Body of pancreas (tissue), 4 donors: ENCODE data around the gene TOGARAM2. TPM values are rescaled to one million over a fixed set of nuclear protein-coding genes. Genes with fewer than 3 reads are reported as not detected.

Source experiments
- ATAC-seq: fragments of 150-250 bp; one replicate; pipeline ENCODE4 v1.9.1; 2016
- DNase-seq, 4 donors: peaks; one replicate each; pipeline ENCODE4 v3.0.0-alpha.2; 2019
- H3K27ac ChIP-seq, 4 donors: fragments of 200-600 bp; sonication (generic); 1 replicate in 3 of 4; 2 replicates in 1 of 4; pipeline versions ENCODE4 v1.5.1 to v1.6.1; 2016 to 2019; ENCODE audit warnings: mild to moderate bottlenecking in 1 of 4, mixed read lengths in 1 of 4, moderate library complexity in 1 of 4
- H3K27me3 ChIP-seq, 2 donors: fragments of 200-600 bp; sonication (generic); one replicate each; pipeline ENCODE4 v1.6.0; 2016; ENCODE audit warnings: mild to moderate bottlenecking in 1 of 2
- H3K36me3 ChIP-seq, 2 donors: fragments of 200-600 bp; sonication (generic); replicated peaks in 1 of 2; 2 replicates each; pipeline ENCODE4 v1.5.1; 2016; ENCODE audit warnings: low read depth in 2 of 2; ENCODE audit not compliant: insufficient read depth in 1 of 2
- H3K4me1 ChIP-seq: fragments of 200-600 bp; sonication (generic); one replicate; pipeline ENCODE4 v1.6.0; 2016
- H3K4me3 ChIP-seq, 2 donors: fragments of 200-600 bp; sonication (generic); 1 replicate in 1 of 2; 2 replicates in 1 of 2; pipeline ENCODE4 v1.5.1; 2016 to 2019
- H3K9me3 ChIP-seq, 3 donors: fragments of 200-600 bp; sonication (generic); 1 replicate in 2 of 3; 2 replicates in 1 of 3; pipeline ENCODE4 v1.5.1; 2016
- CTCF ChIP-seq, 7 experiments: fragments of 450-650 bp in 4 of 7; fragments of 200-600 bp in 3 of 7; sonication (generic) in 3 of 7; IDR thresholded peaks; one replicate each; pipeline ENCODE4 v1.5.1; 2016 to 2019; ENCODE audit warnings: antibody characterized with exemption in 7 of 7
- POLR2A ChIP-seq, 3 donors: fragments of 450-650 bp; IDR thresholded peaks; one replicate each; pipeline ENCODE4 v1.6.1; 2016; ENCODE audit warnings: antibody characterized with exemption in 3 of 3, mild to moderate bottlenecking in 2 of 3
- WGBS, 2 donors: methylation state at CpG; one replicate each; pipeline ENCODE4 v1.1.5; 2017; 5-methylcytosine and 5-hydroxymethylcytosine counted together
- intact Hi-C: fragments of 100-400 bp; cut with DNase I; formaldehyde crosslinking; loops from one replicate; pipeline ENCODE4 v1.15.1; 2023
- total RNA-seq, 2 donors: library from RNA; depleted of rRNA; stranded (reverse); fragments of >200 nt; gene quantifications; one replicate each; pipeline ENCODE4 v1.1.0, GENCODE V29; 2016

The TOGARAM2 gene
- total RNA-seq, 2 donors from 2014 or later = 0.26 TPM; not detected in 1

- TF ChIP-seq CTCF (IDR thresholded peaks at IDR 0.05) = no peak
- TF ChIP-seq POLR2A (IDR thresholded peaks at IDR 0.05) = no peak
- DNase-seq = peak in 2 of 4 donors; percentile 19 to 36
- Histone ChIP-seq H3K4me1 (peaks cover 20% of the 10 kb centered on the region), H3K36me3 (no peaks in the 10 kb centered on the region), H3K9me3 (no peaks in the 10 kb centered on the region), H3K27ac (peak overlapping the region in 1 of 4 donors; percentile 24), H3K4me3 (no peak overlapping the region), H3K27me3 (no peaks in the 10 kb centered on the region)
- intact Hi-C loops = no loop called here
- WGBS, 2 donors = 49 to 68% methylated on average over 6 to 7 of the region's 7 CpGs
- no peak for ATAC-seq
These were observed 29.8 kb downstream of the TOGARAM2 start for GRCh38 chr2:29010946-29011345.

DNA sequence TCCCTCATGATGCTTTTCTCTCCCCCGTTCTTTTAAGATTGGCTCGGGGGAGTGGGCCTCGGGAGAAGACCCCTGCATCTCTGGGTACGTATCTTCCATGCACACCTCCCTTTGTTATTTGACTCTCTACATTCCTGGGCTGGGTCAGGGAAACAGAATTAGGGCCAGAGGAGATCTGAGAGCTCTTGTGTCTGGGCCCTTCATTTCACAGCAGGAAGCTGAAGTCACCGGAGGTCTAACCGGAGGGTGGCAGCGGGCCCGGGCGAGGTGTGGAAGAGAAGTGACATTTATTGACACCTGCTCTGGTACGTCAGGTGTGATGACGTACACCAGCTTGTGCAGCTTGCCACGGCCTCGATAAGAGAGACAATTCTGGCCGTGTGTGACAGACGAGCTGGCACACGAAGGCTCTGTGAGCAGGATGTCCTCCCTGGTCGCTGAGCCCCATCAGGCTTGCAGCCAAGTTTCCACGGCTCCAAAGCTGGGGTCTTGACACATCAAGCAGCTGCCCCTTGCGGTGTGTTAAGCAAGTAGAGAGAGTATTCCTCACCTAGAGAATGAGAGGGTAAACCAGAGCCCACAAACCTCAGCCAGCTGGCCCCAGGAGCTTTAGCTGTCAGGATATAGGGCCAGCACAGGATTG lies 30.4 kb downstream of the TOGARAM2 start:
- no peaks in the 10 kb centered on the region for H3K9me3 ChIP-seq
- DNase-seq (peak; percentile 30 to 55 (median 52)), ATAC-seq (peak; percentile 22)
- WGBS, 2 donors = 46 to 53% methylated on average over 18 to 19 of the region's 19 CpGs
- TF ChIP-seq POLR2A (IDR thresholded peaks at IDR 0.05) (no peak), CTCF (IDR thresholded peaks at IDR 0.05) (no peak)
- H3K27me3 ChIP-seq = no peaks in the 10 kb centered on the region
- peaks cover 20% of the 10 kb centered on the region for H3K4me1 ChIP-seq
- H3K27ac ChIP-seq = peak overlapping the region in 3 of 4 donors; percentile 15 to 44 (median 24)
- H3K4me3 ChIP-seq = no peak overlapping the region
- H3K36me3 ChIP-seq = no peaks in the 10 kb centered on the region
- intact Hi-C loops = no loop called here

GRCh38 chr2:29012211-29012681 lies 31.1 kb downstream of the TOGARAM2 start:
- WGBS, 2 donors = 5 to 15% methylated on average over 3 to 8 of the region's 9 CpGs
- peak; percentile 35 to 80 (median 68) for DNase-seq
- no peaks in the 10 kb centered on the region for H3K27me3 ChIP-seq

GRCh38 chr2:29013057-29013780 lies 32.1 kb downstream of the TOGARAM2 start:
- DNase-seq (no peak), ATAC-seq (no peak)
- Histone ChIP-seq H3K4me3 (no peak overlapping the region), H3K27me3 (no peaks in the 10 kb centered on the region), H3K4me1 (peaks cover 20% of the 10 kb centered on the region), H3K9me3 (no peaks in the 10 kb centered on the region), H3K36me3 (no peaks in the 10 kb centered on the region), H3K27ac (no peak overlapping the region)
- WGBS, 2 donors = 69 to 75% methylated on average over 11 of the region's 11 CpGs
- intact Hi-C loops = no loop called here
- no peak for TF ChIP-seq CTCF (IDR thresholded peaks at IDR 0.05)
- TF ChIP-seq POLR2A (IDR thresholded peaks at IDR 0.05) = no peak

More at GRCh38 chr2:29012211-29012681, 31.1 kb downstream of the TOGARAM2 start:
- H3K36me3 ChIP-seq = no peaks in the 10 kb centered on the region
- no peaks in the 10 kb centered on the region for H3K9me3 ChIP-seq
- peak; percentile 58 for ATAC-seq
- H3K4me1 ChIP-seq = peaks cover 20% of the 10 kb centered on the region
- TF ChIP-seq CTCF (IDR thresholded peaks at IDR 0.05) (no peak), POLR2A (IDR thresholded peaks at IDR 0.05) (no peak)
- intact Hi-C loops = no loop called here
- H3K27ac ChIP-seq = peak overlapping the region in 2 of 4 donors; percentile 15 to 24
- no peak overlapping the region for H3K4me3 ChIP-seq
